ENCODE data around the gene PPARG.
"Not testable (repeated sequence)": the region's sequence is repeated elsewhere in the genome, so short reads cannot be mapped to it uniquely, and the experiment has no call there.

Gene PPARG

DNA sequence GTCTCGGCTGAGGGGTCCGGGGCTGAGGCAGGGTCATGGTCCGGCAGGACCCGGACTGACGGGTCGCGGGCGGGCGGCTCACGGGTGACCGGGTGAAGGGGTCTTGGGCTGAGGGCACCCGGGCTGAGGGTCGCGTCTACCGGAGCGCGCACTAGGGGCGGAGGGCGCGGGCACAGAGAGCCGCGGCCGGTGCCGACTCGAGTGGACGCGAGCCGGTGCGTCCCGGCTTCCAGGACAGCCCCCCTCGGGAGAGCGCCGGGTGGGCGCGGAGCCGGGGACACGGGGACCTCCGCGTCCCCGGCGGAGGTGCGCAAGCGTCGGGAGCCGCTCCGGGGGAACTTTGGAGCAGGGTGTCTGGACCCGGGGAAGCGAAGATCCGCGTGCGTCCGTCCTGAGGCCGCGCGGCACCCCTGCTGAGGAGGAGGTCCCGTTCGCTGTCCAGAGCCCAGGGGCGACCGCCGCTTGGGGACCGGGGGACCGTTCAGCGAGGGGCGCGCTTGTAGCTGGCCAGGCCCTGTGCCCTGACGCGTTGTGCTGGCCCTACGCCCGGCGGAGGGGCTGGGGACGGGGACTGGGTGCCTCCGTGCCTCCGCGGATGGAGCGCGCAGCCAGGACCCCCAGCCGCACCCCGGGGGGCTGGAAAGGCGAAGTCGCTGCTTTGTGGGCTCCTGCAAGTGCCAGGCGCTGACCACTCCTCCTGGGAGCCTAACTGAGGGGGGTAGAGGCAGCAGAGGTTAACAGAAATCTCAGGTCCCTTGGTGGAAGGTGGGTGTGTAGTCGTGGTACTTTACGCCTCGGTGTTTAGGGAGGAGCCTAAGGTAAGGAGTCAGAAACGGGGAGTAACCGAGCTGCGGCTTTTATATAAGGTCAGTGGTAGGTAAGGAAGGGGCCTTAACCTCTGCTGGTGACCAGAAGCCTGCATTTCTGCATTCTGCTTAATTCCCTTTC, at the start of gene PPARG:
PPARG (plus strand) TSS at position 889 of the 948 bp plus-strand sequence. CDS start 90,642 bp downstream, outside the sequence.
- no peak for DNase-seq (ENCODE audit: low read depth in 2 of 3, low spot score in 2 of 3)

DNA sequence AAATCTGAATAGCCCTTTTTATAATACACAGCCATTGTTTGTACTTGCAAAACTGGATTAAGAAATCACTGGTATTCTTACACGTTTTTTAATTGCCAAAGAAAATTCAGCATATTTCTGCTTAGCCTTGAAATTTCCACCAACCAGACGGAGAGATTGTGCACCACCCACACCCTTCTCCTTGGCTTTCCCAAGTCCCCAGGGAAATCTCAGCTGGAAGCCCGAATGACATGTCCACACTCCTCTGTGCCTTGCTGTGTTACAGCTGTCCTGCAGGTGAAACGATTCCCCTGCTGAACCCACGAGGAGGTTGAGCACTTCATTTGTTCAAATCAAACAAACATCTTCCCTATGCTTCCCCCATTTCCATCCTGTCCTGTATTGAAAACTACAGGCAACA, 49.6 kb upstream of the PPARG start:
- no peak for DNase-seq (ENCODE audit: low read depth in 2 of 3, low spot score in 2 of 3)

DNA sequence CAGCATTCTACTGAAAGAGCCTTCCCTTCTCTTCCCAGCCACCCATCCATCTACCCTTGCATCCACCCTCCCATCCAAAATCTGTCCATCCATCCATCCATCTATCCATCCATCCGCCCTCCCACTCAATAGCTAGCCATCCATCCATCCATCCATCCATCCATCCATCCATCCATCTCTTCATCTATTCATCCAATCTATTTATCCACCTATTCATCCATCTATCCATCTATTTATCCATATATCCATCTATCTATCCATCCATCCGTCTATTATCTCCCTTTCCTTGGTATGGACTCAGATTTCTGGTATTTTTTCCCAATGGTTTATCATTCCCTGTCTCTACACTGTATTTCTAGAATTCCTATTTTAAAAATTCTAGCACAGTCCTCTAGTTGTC, 46.1 kb upstream of the PPARG start:
- DNase-seq (ENCODE audit: low read depth in 2 of 3, low spot score in 2 of 3) = no peak

DNA sequence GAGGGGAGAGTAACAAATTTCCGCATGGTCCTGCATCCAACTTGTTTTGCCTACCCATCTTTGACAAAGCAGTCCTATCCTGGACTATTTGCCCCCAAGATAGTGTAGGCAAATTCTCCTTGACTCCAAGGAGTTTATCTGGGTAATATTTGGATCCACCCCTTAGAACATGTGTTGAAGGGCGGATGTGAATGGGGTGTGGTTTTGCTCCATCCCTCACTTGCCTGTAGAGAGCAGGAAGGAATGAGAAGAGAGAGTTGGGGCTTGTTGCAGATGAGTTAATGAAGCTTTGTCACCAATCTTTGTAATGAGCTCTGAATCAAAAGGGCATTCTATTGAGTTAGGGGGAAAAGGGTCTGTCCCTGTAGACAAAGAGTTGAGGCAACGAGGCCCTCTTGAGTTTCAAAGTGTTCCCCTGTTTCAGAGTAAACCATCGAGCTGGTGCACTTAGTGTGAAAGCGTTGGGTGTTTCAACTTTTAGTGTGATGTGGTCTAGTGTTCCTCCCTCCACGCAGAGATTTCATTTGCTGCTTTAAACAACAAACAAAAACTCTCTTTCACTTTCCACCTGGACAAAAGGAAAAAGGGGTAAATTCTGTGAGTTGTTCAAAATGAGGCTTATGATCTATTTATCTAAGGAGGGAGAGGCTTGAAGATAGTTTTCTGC, 42.2 kb upstream of the PPARG start:
- DNase-seq (ENCODE audit: low read depth in 2 of 3, low spot score in 2 of 3) = no peak

DNA sequence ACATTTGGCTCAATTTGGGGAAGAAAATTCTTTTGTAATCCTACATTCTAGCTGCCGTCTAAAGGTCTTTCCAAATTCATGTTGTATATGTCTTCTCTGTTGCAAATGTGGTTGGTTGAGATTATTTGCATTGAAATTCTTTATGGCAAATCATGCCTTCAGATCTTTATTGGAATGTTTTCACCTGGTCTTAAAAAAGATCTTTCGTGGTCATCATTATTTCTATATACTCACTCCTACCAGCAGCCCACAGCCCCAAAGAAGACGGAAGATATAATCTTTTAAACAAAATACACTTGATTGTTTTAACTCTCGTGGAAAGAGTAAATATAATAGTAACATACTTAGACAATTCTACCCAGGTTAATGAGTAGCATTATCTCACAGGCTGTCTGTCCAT, 41.5 kb upstream of the PPARG start:
- DNase-seq (ENCODE audit: low read depth in 2 of 3, low spot score in 2 of 3) = no peak

DNA sequence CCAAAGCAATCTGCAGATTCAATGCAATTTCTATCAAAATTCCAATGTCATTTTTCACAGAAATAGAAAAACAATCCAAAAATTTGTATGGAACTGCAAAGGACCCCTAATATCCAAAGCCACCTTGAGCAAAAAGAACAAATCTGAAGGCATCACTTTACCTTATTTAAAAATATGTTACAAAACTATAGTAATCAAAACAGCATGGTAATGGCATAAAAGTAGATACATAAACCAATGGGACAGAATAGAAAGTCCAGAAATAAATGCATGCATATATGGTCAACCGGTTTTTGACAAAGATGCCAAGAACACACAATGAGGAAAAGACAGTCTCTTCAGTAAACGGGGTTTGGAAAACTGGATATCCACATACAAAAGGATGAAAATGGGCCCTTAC, 39.4 kb upstream of the PPARG start:
- DNase-seq (ENCODE audit: low read depth in 2 of 3, low spot score in 2 of 3) = no peak

DNA sequence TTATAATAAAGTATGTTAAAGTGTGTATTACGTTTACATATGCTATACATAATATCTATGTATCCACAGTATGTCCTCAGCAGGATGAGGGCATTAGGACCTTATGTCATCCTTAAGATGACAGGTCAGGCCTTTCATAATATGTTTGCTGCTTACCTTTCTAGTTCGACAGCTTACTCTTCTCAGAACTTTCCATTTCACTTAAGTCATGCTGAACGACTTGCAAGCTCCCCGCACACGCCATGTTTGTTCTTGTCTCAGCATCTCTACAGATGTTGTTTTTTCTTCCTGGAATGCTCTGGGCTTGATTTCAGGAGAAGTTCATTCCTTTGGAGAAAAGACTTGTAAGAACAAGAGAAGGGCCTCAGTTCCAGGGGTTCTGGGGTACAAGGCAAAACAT, 36.0 kb upstream of the PPARG start:
- no peak for DNase-seq (ENCODE audit: low read depth in 2 of 3, low spot score in 2 of 3)

DNA sequence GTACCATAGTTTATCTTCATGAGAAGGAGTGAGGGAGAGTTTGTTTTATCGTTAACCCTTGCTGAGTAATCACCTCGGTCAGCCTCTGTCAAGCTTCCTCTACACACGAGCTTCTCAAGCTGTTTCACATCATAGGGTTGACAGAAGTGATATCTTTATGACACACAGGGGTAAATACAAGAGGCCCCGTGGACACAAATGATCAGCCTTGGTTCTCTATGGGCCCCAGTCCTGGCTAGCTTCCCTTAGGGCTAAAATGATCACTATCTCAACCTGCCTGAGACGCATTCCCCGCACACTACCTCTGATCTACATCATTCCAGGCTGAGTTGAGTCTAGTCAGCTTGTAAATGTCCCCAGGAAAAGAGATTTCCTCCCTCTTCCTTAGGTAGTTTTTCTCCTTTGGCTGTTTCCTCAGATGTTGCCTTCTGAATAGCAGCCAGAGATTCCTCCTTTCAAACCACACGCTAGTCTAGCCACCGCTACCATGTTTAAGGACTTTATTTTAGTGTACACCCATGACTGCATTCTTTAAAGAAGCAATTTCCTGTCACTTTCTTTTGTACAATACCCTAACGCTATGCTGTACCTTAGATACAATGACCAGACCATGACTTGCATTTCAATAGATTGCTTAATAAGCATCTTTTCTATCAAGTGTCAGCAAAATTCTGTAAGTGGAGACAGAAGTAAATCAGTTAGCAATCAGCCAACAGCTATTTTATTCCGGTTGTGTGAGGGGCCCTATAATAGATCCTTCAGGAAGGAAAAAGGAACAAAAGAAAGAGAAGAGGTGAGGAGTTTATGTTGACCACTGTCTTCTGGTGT, 35.1 kb upstream of the PPARG start:
- DNase-seq (ENCODE audit: low read depth in 2 of 3, low spot score in 2 of 3) = no peak

DNA sequence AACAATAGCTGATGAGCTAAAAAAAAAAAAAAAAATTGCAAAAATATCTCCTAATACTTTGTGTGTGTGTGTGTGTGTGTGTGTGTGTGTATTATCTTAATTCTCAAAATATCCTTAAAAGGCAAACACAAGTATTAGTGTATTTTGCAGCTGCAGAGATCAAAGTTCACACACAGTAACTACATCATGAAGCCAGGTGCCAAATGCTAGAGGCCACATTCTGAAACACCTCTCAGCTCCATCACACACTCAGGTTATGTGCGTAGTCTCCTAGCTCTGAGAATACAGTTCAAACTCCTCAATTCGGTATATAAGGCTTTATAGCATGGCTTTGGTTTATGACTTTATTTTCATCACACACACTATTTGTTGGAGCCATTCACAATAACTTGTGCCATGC, 33.5 kb upstream of the PPARG start:
- DNase-seq (ENCODE audit: low read depth in 2 of 3, low spot score in 2 of 3) = no peak

DNA sequence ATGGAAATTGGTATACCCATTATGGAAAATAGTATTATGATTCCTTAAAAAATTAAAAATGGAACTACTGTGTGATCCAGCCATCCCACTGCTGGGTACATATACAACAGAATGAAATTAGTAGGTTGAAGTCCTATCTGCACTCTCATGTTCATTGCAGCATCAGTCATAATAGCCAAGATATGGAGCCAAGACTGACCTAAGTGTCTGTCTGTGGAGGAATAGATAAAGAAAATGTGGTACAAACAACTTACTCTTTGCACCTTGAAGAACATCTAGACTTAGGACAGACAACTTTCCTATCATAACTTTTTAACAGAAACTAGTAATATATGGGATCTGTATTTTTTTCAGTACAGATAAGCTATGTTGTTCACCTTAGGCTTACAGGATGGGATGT, 30.0 kb upstream of the PPARG start:
- no peak for DNase-seq (ENCODE audit: low read depth in 2 of 3, low spot score in 2 of 3)

DNA sequence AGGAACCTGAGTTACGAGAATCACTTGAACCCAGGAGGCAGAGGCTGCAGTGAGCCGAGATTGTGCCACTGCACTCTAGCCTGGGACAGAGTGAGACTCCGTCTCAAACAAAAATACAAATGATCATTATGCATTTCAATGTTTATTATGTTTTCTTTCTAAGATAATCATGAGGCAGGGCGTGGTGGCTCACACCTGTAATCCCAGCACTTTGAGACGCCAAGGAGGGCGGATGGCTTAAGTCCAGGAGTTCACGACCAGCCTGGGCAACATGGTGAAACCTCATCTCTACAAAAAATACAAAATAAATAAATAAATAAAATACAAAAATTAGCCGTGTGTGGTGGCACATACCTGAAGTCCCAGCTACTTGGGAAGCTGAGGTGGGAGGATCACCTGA, 26.7 kb upstream of the PPARG start:
- DNase-seq (ENCODE audit: low read depth in 2 of 3, low spot score in 2 of 3) = not testable (repeated sequence)

DNA sequence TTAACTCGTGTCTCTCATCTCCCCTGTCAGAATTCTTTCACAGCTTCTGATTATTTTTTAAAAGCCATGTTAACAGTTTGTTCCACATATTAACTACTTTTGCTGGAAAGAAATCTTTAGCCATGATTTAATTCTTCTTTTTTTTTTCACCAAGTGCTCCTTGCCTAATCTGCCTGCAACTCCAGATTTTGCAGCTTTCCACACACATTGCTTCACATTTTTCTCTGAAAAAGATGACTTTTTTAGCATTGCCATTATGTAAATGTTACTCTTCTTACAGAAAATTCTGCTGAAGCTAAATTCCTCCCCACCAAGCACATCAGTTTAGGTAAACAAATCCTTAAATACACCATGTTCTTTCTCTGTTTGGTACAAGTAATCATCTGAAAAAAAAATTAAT, 23.4 kb upstream of the PPARG start:
- DNase-seq (ENCODE audit: low read depth in 2 of 3, low spot score in 2 of 3) = no peak

DNA sequence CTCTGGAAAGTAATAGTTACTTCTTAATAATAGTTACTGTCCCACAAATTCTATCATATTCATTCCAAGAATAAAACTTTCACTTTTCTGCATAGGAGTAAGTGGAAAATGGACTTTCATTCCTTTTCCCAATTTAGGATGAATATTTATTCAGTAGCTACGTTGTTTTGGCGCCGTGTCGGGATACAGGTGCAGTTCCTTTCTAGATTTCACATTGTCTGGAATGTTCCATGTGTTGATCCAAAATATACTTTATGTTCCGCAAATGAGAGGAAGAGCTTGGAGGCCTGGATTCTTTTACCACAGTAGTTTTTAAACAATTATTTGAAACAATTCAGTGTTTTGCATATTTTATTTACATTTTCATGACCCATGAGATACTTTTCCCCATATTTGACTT, 22.8 kb upstream of the PPARG start:
- DNase-seq (ENCODE audit: low read depth in 2 of 3, low spot score in 2 of 3) = no peak

DNA sequence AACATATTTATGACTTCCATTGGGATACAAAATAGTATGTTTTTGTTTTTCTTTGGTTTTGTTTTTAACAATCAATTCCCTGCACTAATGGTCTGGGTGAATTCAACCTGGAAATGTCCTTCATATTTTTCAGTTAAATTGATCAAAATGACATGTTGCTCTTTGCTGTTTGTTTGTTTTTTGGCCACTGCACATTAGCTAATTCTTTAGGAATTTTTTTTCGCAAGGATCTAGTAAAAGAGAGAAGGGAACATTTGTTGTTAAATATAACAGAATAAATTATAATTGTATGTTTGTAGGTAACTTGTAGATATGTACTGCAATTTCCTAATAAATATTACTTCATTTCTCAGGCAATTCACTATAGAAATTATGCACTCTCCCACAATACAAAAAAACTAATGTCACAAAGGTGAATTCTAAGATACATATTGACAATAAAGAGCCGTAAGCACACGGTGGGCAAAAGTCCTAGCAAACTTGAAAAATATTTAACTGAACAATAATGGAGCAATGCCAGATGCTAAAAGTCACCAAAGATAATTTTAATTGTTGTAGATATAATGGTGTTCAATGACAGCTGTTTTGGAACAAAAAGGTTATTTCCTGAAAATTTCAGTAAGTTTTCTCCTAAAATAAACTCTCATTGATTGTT, 21.4 kb upstream of the PPARG start:
- no peak for DNase-seq (ENCODE audit: low read depth in 2 of 3, low spot score in 2 of 3)

DNA sequence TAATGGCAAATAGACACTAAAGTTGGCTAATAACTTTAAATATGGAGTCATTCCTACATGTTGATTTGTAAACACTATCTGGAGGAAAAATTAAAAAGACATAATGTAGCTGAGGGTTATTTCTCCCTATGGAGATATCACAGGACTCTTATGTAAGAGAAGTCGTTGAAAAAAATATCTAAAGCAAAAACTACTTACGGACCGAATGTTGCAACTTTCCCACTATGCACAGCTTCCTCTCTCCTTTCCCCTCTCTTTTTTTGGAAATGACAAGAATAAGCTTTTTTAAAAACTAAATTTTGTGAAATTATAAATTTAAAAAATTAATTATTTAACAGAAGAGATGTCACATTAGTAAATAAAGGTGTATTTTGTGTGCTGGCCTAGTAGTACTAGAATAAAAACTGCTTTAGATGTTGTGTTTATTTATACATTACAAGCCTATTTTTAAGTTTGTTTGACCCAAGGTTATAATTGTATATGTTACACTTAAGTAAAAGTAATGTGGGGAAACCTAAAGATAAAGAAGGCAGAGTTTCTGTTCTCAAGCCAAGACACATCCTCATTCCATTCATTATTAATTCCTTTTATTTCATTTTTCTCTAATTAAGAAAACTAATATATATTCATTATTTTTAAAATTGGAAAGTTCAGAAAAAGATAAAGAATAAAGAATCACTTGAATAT, 20.7 kb upstream of the PPARG start:
- DNase-seq (ENCODE audit: low read depth in 2 of 3, low spot score in 2 of 3) = no peak

DNA sequence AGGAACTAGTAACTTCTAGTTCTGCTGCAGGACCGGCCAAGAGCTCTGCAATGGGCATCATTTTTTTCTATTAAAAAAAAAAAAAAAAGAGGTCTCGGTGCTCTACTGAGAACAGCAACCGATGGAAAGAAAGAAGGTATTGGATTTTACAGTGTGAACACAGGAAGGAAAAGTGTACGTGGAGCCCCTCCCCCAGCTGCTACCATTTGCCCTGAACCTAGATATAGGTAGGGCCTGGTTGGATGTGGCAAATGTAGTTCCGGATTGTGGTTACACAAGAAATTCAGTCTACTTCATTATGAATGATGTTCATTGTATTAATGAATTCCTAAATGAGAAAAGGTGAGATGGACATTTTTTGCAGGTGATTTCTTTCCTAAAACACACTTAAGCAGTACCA, 17.9 kb upstream of the PPARG start:
- no peak for DNase-seq (ENCODE audit: low read depth in 2 of 3, low spot score in 2 of 3)

DNA sequence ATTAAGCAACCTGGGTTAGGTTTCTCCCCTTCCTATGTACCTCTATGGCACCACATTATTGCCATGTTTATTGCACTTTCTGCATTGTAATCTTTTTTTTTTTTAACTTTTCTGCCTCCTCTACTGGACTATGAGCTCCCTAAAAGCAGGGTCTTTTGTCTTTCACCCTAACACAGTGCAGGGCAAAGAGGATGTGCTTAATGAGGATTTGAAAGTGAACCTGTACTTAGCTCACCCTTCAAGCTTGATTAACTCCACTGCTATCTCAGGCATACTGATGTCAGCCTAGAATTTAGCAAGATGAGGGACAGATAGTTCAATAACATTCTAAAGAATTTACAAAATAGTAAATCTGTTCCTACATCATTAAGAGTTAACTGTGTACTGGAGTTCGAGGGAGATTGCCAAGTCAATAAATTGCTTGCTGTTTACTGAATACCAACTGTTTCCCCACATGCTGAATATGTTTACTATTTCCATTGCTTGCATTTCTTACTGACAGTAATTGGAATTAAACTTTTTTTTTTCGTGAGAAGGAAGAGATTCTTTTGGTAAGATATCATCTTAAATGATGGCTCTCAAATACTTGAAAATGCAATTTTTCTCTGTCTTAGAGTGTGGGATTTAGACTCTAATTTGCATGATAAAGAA, 15.7 kb upstream of the PPARG start:
- no peak for DNase-seq (ENCODE audit: low read depth in 2 of 3, low spot score in 2 of 3)

DNA sequence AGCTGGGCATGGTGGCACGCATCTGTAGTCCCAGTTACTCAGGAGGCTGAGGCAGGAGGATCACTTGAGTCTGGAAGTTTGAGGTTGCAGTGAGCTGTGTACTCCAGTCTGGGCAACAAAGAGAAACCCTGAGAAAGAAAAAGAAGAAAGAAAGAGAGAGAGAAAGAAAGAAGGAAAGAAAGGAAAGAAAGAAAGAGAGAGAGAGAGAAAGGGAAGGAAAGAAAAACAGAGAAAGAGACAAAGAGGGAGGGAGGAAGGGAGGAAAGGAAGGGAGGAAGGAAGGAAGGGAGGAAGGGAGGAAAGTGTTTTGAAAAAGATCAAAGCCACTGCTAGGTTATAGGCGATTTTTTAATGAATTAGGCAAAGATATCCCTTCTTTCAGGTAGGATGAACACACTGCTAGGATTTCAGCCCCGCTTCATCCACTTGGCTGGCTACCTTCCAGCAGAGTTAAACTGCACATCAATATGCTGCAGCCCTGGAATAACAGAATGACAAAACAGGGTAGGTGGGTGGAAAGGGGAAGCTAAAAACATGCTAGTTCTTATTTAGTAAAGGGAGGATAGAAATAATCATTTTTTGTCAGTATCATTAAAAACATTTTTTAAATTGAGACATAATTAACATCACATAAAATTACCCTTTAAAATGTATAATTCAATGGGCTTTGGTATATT, 12.8 kb upstream of the PPARG start:
- DNase-seq (ENCODE audit: low read depth in 2 of 3, low spot score in 2 of 3) = no peak

DNA sequence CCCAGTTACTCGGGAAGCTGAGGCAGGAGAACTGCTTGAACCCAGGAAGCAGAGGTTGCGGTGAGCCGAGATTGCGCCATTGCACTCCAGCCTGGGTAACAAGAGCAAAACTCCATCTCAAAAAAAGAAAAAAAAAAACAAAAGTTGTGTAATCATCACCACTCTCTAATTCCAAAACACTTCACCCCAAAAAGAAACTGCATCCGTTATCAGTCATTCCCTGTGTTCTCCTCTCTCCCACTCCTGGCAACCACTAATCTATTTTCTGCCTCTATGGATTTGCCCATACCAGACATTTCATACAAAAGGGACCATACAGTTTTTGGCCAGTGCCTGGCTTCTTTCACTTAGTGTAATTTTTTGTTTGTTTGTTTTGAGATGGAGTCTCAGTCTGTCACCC, 12.0 kb upstream of the PPARG start:
- not testable (repeated sequence) for DNase-seq (ENCODE audit: low read depth in 2 of 3, low spot score in 2 of 3)

All from activated CD8-positive, alpha-beta memory T cell treated with anti-CD3 and anti-CD28 coated beads for 48 hours (primary cell).